Suprapubic skin (tissue), 4 donors: ENCODE results near the gene MTX2. TPM values are rescaled to one million over a fixed set of nuclear protein-coding genes. Genes with fewer than 3 reads are reported as not detected.

ENCODE experiments used
- DNase-seq, 2 donors: peaks; one replicate each; pipeline ENCODE4 v3.0.0-alpha.2; 2019; ENCODE audit warnings: low spot score in 2 of 2
- H3K27ac ChIP-seq: fragments of 200-600 bp; sonication (generic); one replicate; pipeline ENCODE4 v1.5.1; 2019
- H3K27me3 ChIP-seq: fragments of 200-600 bp; sonication (generic); one replicate; pipeline ENCODE4 v1.5.1; 2019
- H3K36me3 ChIP-seq: fragments of 200-600 bp; sonication (generic); one replicate; pipeline ENCODE4 v1.5.1; 2019
- H3K4me1 ChIP-seq: fragments of 200-600 bp; sonication (generic); one replicate; pipeline ENCODE4 v1.5.1; 2019
- H3K4me3 ChIP-seq: fragments of 200-600 bp; sonication (generic); one replicate; pipeline ENCODE4 v1.5.1; 2019; ENCODE audit warnings: mild to moderate bottlenecking
- H3K9me3 ChIP-seq: fragments of 200-600 bp; sonication (generic); one replicate; pipeline ENCODE4 v1.5.1; 2019
- CTCF ChIP-seq, 2 donors: fragments of 200-600 bp in 1 of 2; fragments of 450-650 bp in 1 of 2; sonication (generic) in 1 of 2; IDR thresholded peaks; one replicate each; pipeline ENCODE4 v1.5.1; 2016 to 2019; ENCODE audit warnings: antibody characterized with exemption in 2 of 2, mild to moderate bottlenecking in 1 of 2, moderate library complexity in 1 of 2
- EP300 ChIP-seq: sonication (generic); formaldehyde crosslinking; IDR thresholded peaks from one replicate; pipeline ENCODE4 v1.6.1; 2017; ENCODE audit warnings: antibody characterized with exemption
- POLR2A ChIP-seq, 2 donors: fragments of 450-650 bp; IDR thresholded peaks; one replicate each; pipeline ENCODE4 v1.6.1; 2017; ENCODE audit warnings: antibody characterized with exemption in 2 of 2, mild to moderate bottlenecking in 2 of 2, moderate library complexity in 2 of 2
- POLR2AphosphoS5 ChIP-seq, 3 donors: sonication (generic); formaldehyde crosslinking; IDR thresholded peaks; one replicate each; pipeline ENCODE4 v1.6.1; 2017; ENCODE audit warnings: antibody characterized with exemption in 3 of 3
- WGBS: methylation state at CpG from one replicate; pipeline ENCODE4 v1.1.5; 2018; 5-methylcytosine and 5-hydroxymethylcytosine counted together
- total RNA-seq, 4 donors: library from RNA; depleted of rRNA; stranded (reverse); fragments of >200 nt; gene quantifications; one replicate each; pipeline ENCODE4 v1.1.0, GENCODE V29; 2016

Gene MTX2
- 10 to 100 TPM; 23.3 to 33.5 (median 31.2) TPM for total RNA-seq

DNA sequence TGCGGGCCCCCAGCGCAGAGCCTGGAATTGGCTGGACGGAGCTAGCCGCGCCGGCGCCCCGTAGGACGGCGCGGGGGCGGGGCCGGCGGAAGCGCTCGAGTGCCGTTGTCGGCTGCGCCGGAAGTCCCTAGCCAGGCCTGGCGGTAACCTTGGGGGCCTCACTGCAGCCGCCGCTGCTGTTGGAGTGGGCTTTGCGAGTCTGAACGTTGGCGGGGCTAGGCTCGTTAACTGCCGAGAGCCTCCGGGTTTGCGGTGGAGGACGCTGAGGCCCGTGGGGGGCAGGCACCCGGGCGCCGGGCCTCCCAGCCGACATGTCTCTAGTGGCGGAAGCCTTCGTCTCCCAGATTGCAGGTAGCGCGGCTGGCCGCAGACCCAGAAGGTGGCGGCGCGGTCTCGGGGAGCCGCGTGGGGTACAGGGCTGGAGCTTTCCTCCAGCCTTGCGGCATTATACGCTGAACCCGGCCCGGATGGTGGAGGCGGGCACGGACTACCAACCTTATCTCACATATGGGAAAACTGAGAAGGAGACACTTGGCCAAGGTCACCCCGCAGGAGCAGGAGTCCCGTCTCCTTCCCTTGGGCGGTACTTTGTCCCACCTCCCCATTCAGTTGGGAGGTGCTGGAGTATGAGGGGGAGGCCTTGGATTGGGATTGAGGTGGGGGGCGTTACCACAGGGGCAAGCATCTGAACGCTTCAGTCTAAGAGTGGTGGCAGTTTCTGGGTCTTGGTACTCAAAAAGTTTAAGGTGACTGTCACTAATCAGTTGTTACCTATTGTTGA lies at the start of gene MTX2:
Gene MTX2, plus strand, starts transcription at position 124 of the 781 bp plus-strand sequence. Its CDS starts 188 bp downstream, at position 312.
- 0% methylated on average over 12 of the region's 58 CpGs for WGBS
- H3K27ac ChIP-seq, result peak within 1 kb of the TSS; percentile 87
- TF ChIP-seq EP300 (no peak), POLR2AphosphoS5 (IDR thresholded peaks at IDR 0.05) (peak in 1 of 3 donors; percentile 40), CTCF (IDR thresholded peaks at IDR 0.05) (peak in 1 of 2 donors; percentile 8)
- H3K4me1 ChIP-seq, result peaks cover 12% of the 10 kb centered on the region
- peak within 1 kb of the TSS; percentile 94 for H3K4me3 ChIP-seq
- no peaks in the 10 kb centered on the region for H3K36me3 ChIP-seq
- no peaks in the 10 kb centered on the region for H3K27me3 ChIP-seq
- DNase-seq, result peak; percentile 74 to 81
- no peaks in the 10 kb centered on the region for H3K9me3 ChIP-seq

- H3K27ac ChIP-seq, result no peak overlapping the region
- no peak for TF ChIP-seq EP300
- no peaks in the 10 kb centered on the region for H3K4me1 ChIP-seq
- H3K4me3 ChIP-seq, result no peak overlapping the region
- no peaks in the 10 kb centered on the region for H3K9me3 ChIP-seq
- WGBS, result 75% methylated on average over 2 of the region's 2 CpGs
- no peak for DNase-seq
- peaks cover 30% of the 10 kb centered on the region for H3K27me3 ChIP-seq
- no peaks in the 10 kb centered on the region for H3K36me3 ChIP-seq
Measured at GRCh38 chr2:176227874-176228273, 41.4 kb upstream of the MTX2 start.

GRCh38 chr2:176234156-176234555 lies 35.1 kb upstream of the MTX2 start:
- 46% methylated on average over 2 of the region's 2 CpGs for WGBS
- no peak for DNase-seq
- no peak for TF ChIP-seq POLR2A (IDR thresholded peaks at IDR 0.05)
- TF ChIP-seq CTCF (IDR thresholded peaks at IDR 0.05), result no peak
- no peak for TF ChIP-seq POLR2AphosphoS5 (IDR thresholded peaks at IDR 0.05)
- TF ChIP-seq EP300, result no peak
- H3K36me3 ChIP-seq, result no peaks in the 10 kb centered on the region
- H3K27me3 ChIP-seq, result peaks cover 19% of the 10 kb centered on the region
- H3K27ac ChIP-seq, result no peak overlapping the region
- no peak overlapping the region for H3K4me3 ChIP-seq
- no peaks in the 10 kb centered on the region for H3K9me3 ChIP-seq
- no peaks in the 10 kb centered on the region for H3K4me1 ChIP-seq

GRCh38 chr2:176234940-176235339 lies 34.3 kb upstream of the MTX2 start:
- no peak for TF ChIP-seq POLR2AphosphoS5 (IDR thresholded peaks at IDR 0.05)
- TF ChIP-seq EP300, result no peak
- TF ChIP-seq POLR2A (IDR thresholded peaks at IDR 0.05), result no peak
- TF ChIP-seq CTCF (IDR thresholded peaks at IDR 0.05), result no peak
- Histone ChIP-seq H3K4me1 (no peaks in the 10 kb centered on the region), H3K36me3 (no peaks in the 10 kb centered on the region), H3K9me3 (no peaks in the 10 kb centered on the region), H3K4me3 (no peak overlapping the region), H3K27ac (no peak overlapping the region), H3K27me3 (peaks cover 11% of the 10 kb centered on the region)
- DNase-seq, result no peak
- WGBS, result 33% methylated on average over 1 of the region's 1 CpG

GRCh38 chr2:176237456-176237855 lies 31.8 kb upstream of the MTX2 start:
- TF ChIP-seq EP300 (no peak), POLR2AphosphoS5 (IDR thresholded peaks at IDR 0.05) (no peak)
- Histone ChIP-seq H3K9me3 (no peaks in the 10 kb centered on the region), H3K27ac (no peak overlapping the region), H3K4me1 (no peaks in the 10 kb centered on the region), H3K4me3 (no peak overlapping the region), H3K27me3 (peaks cover 5% of the 10 kb centered on the region), H3K36me3 (no peaks in the 10 kb centered on the region)
- WGBS, result 34% methylated on average over 4 of the region's 4 CpGs
- no peak for DNase-seq

- Histone ChIP-seq H3K36me3 (no peaks in the 10 kb centered on the region), H3K27ac (no peak overlapping the region), H3K4me1 (no peaks in the 10 kb centered on the region), H3K4me3 (no peak overlapping the region), H3K27me3 (peaks cover 5% of the 10 kb centered on the region), H3K9me3 (no peaks in the 10 kb centered on the region)
- no peak for TF ChIP-seq EP300
- TF ChIP-seq POLR2A (IDR thresholded peaks at IDR 0.05), result no peak
- TF ChIP-seq CTCF (IDR thresholded peaks at IDR 0.05), result no peak
- TF ChIP-seq POLR2AphosphoS5 (IDR thresholded peaks at IDR 0.05), result no peak
- DNase-seq, result no peak
- 89% methylated on average over 4 of the region's 4 CpGs for WGBS
Measured at GRCh38 chr2:176239031-176239430, 30.2 kb upstream of the MTX2 start.
